Measurements from ENCODE around the gene VGF. TPM values are rescaled to one million over a fixed set of nuclear protein-coding genes. Genes with fewer than 3 reads are reported as not detected.
A peak's percentile ranks its signal among the peaks of the same experiment; 100 is the strongest.

VGF gene
- total RNA-seq, 4 donors from 2014 or later: not detected

GRCh38 chr7:101163279-101164070 lies 1.9 kb downstream of the VGF start:
- intact Hi-C loops (cut with DNase I; ENCODE audit: low total_unique reads): no loop called here
- Histone ChIP-seq H3K27ac (no peak overlapping the region), H3K36me3 (peaks cover 0 to 10% of the 10 kb centered on the region in 2 donors), H3K27me3 (peaks cover 60 to 72% (median 62%) of the 10 kb centered on the region in 3 donors), H3K4me3 (peak overlapping the region; percentile 34 to 40 (median 34)), H3K4me1 (peaks cover 12 to 18% of the 10 kb centered on the region in 2 donors), H3K9me3 (no peaks in the 10 kb centered on the region)
- no peak for DNase-seq
- ATAC-seq: no peak
- in situ Hi-C loops (cut with MboI; ENCODE audit: low sequenced_read_pairs in 4 of 4): no loop called here
- TF ChIP-seq POLR2A (IDR thresholded peaks at IDR 0.05) (no peak), CTCF (IDR thresholded peaks at IDR 0.05 in 4 of 5, conservative IDR thresholded peaks at IDR 0.05 in 1 of 5) (no peak)

GRCh38 chr7:101162551-101163278 lies 2.7 kb downstream of the VGF start:
- ATAC-seq (peak in 1 of 2 donors; percentile 22), DNase-seq (no peak)
- intact Hi-C loops (cut with DNase I; ENCODE audit: low total_unique reads) (no loop called here), in situ Hi-C loops (cut with MboI; ENCODE audit: low sequenced_read_pairs in 4 of 4) (no loop called here)
- H3K27ac ChIP-seq: no peak overlapping the region
- no peak for TF ChIP-seq POLR2A (IDR thresholded peaks at IDR 0.05)
- peak overlapping the region in 3 of 4 donors; percentile 31 to 40 (median 31) for H3K4me3 ChIP-seq
- peaks cover 54 to 65% (median 55%) of the 10 kb centered on the region in 3 donors for H3K27me3 ChIP-seq
- H3K9me3 ChIP-seq: no peaks in the 10 kb centered on the region
- peaks cover 0 to 16% of the 10 kb centered on the region in 2 donors for H3K36me3 ChIP-seq
- peaks cover 12 to 18% of the 10 kb centered on the region in 2 donors for H3K4me1 ChIP-seq

- TF ChIP-seq POLR2A (IDR thresholded peaks at IDR 0.05): no peak
- TF ChIP-seq CTCF (IDR thresholded peaks at IDR 0.05 in 4 of 5, conservative IDR thresholded peaks at IDR 0.05 in 1 of 5): no peak
These were observed 3.5 kb downstream of the VGF start for GRCh38 chr7:101161692-101162471.

GRCh38 chr7:101160910-101161309 lies 4.5 kb downstream of the VGF start:
- H3K4me3 ChIP-seq: no peak overlapping the region
- ATAC-seq: no peak
- in situ Hi-C loops (cut with MboI; ENCODE audit: low sequenced_read_pairs in 4 of 4) (no loop called here), intact Hi-C loops (cut with DNase I; ENCODE audit: low total_unique reads) (no loop called here)
- no peak for TF ChIP-seq CTCF (IDR thresholded peaks at IDR 0.05 in 4 of 5, conservative IDR thresholded peaks at IDR 0.05 in 1 of 5)
- no peak for TF ChIP-seq POLR2A (IDR thresholded peaks at IDR 0.05)
- peaks cover 0 to 17% of the 10 kb centered on the region in 2 donors for H3K36me3 ChIP-seq
- no peak for DNase-seq
- H3K4me1 ChIP-seq: peaks cover 12 to 18% of the 10 kb centered on the region in 2 donors
- H3K9me3 ChIP-seq: no peaks in the 10 kb centered on the region
- H3K27ac ChIP-seq: no peak overlapping the region
- H3K27me3 ChIP-seq: peaks cover 37 to 47% (median 39%) of the 10 kb centered on the region in 3 donors

More at GRCh38 chr7:101161692-101162471, 3.5 kb downstream of the VGF start:
- Histone ChIP-seq H3K4me3 (no peak overlapping the region), H3K9me3 (no peaks in the 10 kb centered on the region), H3K4me1 (peaks cover 12 to 18% of the 10 kb centered on the region in 2 donors), H3K36me3 (peaks cover 0 to 17% of the 10 kb centered on the region in 2 donors), H3K27ac (no peak overlapping the region), H3K27me3 (peaks cover 46 to 56% (median 46%) of the 10 kb centered on the region in 3 donors)
- ATAC-seq (no peak), DNase-seq (no peak)
- in situ Hi-C loops (cut with MboI; ENCODE audit: low sequenced_read_pairs in 4 of 4): no loop called here
- intact Hi-C loops (cut with DNase I; ENCODE audit: low total_unique reads): no loop called here

Data from gastrocnemius medialis (tissue), 4 donors.